ENCODE measurements around the gene CLIP3. TPM values are rescaled to one million over a fixed set of nuclear protein-coding genes. Genes with fewer than 3 reads are reported as not detected.

The CLIP3 gene, protein sequence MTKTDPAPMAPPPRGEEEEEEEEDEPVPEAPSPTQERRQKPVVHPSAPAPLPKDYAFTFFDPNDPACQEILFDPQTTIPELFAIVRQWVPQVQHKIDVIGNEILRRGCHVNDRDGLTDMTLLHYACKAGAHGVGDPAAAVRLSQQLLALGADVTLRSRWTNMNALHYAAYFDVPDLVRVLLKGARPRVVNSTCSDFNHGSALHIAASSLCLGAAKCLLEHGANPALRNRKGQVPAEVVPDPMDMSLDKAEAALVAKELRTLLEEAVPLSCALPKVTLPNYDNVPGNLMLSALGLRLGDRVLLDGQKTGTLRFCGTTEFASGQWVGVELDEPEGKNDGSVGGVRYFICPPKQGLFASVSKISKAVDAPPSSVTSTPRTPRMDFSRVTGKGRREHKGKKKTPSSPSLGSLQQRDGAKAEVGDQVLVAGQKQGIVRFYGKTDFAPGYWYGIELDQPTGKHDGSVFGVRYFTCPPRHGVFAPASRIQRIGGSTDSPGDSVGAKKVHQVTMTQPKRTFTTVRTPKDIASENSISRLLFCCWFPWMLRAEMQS
- total RNA-seq = 59.5 TPM

DNA sequence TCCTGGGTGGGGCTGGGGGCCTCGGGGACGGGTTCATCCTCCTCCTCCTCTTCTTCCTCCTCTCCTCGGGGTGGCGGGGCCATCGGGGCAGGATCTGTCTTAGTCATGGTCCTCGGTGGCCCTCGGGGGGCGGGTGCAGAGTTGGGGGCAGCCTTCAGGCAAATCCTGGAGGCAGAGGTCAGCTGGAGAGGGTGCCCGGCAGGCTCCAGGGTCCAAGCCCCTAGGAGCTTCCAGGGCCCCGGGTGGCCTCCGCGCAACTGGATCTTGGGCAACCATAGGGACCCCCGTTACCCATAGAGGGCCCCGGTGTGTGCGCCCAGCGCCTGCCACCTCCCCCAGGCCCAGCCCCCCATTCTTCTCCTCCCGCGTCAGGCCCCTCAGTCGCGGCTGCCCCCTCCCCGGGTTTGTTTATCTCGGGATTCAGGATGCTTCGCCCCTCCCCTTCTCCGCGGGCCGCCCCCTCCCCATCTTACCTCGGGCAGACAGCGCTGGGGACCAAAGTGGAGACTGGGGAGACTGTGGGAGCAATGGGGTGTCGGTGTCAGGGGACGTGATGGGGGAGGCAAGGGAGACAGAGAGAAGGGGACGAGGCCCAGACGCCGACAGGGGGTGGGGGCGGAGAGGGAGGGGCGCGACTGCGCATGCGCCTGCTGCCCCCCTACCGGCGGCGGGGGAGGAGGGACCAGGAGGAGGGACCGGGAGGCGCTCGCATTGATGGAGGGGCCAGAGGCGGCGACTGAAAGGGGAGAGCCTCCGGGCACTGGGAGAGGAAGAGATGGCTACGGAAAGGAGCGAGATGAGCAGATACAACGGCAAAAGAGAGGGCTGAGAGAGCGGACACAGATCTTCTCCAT is at the start of gene CLIP3:
Gene CLIP3, minus strand, starts transcription at position 623 of the 854 bp plus-strand sequence. Its CDS starts 516 bp downstream, at position 107.

GRCh38 chr19:36054733-36055686 is 22.3 kb upstream of the CLIP3 start, which contains the start of gene WDR62:
Gene WDR62 (plus strand): TSS chr19:36054897. CDS start chr19:36054972, 75 bp downstream.

DNA sequence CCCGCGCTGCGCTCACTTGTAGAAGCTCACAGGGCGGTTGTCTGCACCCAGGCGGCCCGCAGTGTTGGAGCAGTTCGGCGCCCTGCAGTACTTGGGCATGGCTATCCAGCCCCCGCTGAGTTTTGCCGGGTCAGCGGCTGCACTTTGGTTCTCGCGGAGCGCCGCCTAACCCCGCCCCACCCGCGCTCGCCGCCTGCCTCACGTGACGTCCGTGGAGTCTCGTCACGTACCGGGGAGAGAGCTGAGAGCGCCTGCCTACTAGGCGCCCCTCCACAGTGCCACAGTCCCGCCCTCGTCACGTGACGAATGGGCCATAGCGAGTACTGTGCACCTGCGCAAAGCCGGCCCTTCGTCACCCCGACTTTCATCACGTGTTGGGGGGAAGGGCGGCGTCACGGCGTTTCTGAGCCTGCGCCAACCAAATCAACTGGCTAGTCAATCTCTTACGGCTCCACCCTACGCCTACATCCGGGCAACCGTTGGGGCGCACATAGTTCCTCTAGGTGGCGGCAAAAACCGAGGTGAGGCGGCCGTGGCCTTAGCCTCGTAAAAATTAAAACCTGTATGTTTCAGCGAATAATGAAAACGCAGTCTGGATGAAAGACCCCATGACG is 21.6 kb upstream of the CLIP3 start, which contains the start of gene THAP8:
Gene THAP8, minus strand, starts transcription at position 167 of the 614 bp plus-strand sequence. Its CDS starts 68 bp downstream, at position 99.

DNA sequence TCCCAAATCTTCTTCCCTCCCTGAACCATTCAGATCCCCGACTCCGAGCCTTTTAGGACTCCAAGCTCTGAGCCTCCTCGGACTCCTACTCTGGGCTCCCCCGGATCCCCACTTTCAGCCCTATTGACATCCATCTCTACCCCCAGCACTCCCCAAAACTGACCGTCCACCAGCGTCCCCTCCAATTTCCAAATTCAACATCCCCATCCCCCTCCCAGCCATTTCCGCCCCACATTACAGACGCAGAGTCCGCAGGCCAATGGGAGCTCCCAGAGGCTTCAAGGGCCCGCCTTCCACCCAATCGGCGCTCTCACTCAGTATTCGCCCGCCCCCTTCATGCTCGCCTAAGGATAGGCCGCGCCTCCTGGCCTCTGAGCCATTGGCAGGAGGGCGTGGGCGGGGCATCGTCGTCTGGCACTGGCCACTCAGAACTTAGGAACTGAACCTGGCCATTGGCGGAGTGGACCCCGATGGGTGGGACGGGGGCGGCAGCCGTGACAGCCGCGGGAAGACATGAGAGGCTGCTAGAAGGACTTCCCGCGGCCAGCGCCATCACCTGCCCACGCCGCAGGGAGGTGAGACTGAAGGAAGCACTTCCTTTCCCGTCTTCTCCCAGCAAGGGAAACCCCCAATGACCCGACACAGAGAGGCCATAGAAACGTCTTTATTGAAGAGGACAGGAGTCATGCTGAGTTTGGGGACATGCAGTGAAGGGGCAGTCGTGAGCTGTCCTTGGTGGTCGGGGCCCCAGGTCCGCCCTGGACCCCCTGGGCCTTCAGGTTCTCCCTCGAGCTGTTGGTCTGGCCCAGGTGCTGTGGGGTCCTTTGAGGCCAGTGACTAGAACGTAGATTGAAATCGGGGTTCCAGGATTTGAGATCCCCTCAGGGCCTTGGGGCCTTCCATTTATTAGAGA is 18.4 kb downstream of the CLIP3 start, which contains the start of gene ALKBH6:
Gene ALKBH6, minus strand, starts transcription at position 202 of the 913 bp plus-strand sequence. CDS start 816 bp downstream, outside the sequence.

GRCh38 chr19:36008336-36008978 is 24.2 kb downstream of the CLIP3 start, which contains the start of gene SYNE4:
Gene SYNE4 (minus strand): TSS chr19:36008813. CDS start chr19:36008681, 132 bp downstream.

DNA sequence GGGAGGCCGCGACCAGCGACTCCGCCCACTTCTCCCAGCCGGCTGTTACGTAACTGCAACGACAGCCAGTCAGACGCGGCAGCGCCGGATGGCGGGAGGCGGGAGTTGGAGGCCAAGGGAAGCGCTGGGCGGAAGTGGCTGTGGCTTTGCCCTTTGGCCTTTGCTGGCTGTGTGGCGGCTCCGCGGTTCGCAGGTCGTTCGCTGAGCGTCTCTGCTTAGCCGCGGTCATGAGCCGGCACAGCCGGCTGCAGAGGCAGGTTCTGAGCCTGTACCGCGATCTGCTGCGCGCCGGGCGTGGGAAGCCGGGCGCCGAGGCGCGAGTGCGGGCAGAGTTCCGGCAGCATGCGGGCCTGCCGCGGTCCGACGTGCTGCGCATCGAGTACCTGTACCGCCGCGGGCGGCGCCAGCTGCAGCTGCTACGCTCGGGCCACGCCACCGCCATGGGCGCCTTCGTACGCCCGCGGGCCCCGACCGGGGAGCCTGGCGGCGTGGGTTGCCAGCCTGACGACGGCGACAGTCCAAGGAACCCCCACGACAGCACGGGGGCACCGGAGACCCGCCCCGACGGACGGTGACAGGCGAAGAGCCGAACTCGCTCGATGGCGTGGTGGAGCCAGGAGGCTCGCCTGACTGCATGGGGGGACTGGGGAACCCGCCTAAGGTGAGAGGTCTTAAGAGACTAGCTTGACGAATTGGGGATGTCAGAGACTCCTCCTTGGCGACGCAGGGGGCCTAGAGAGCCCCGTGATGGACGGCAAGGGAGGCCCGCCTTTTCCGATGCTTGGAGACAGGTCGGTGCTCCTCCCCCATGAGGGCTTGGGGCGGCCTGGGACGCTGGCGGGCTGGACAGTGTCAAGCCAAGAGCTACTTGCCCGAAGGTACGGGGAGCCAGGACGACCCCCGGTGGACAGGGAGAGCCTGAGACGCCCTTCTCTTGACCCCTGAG is 37.4 kb downstream of the CLIP3 start, which contains the start of gene SDHAF1:
Gene SDHAF1, plus strand, starts transcription at position 141 of the 946 bp plus-strand sequence. Its CDS starts 87 bp downstream, at position 228.

Other genes starting within 250 kb of the CLIP3 start
- not detected for gene PRODH2, start 220.0 kb downstream of the CLIP3 start, total RNA-seq
- not detected for gene NPHS1, start 180.4 kb downstream of the CLIP3 start, total RNA-seq
- 0.94 TPM for gene KIRREL2, start 176.0 kb downstream of the CLIP3 start, total RNA-seq
- gene APLP1, start 164.3 kb downstream of the CLIP3 start, total RNA-seq = 197 TPM
- gene NFKBID, start 132.3 kb downstream of the CLIP3 start, total RNA-seq = 3.8 TPM
- gene HCST, start 130.3 kb downstream of the CLIP3 start, total RNA-seq = 1.6 TPM
- gene TYROBP, start 124.6 kb downstream of the CLIP3 start, total RNA-seq = 3.4 TPM
- 15.7 TPM for gene LRFN3, start 96.5 kb downstream of the CLIP3 start, total RNA-seq
- 13.5 TPM for gene SDHAF1, start 37.7 kb downstream of the CLIP3 start, total RNA-seq
- 0.63 TPM for gene SYNE4, start 24.1 kb downstream of the CLIP3 start, total RNA-seq
- gene ALKBH6, start 18.7 kb downstream of the CLIP3 start, total RNA-seq = 9.7 TPM
- 1.9 TPM for gene THAP8, start 21.4 kb upstream of the CLIP3 start, total RNA-seq
- 3.1 TPM for gene WDR62, start 22.0 kb upstream of the CLIP3 start, total RNA-seq
- gene OVOL3, start 78.3 kb upstream of the CLIP3 start, total RNA-seq = not detected
- gene POLR2I, start 82.0 kb upstream of the CLIP3 start, total RNA-seq = 69.2 TPM
- 385 TPM for gene TBCB, start 82.6 kb upstream of the CLIP3 start, total RNA-seq
- 77.6 TPM for gene CAPNS1, start 107.2 kb upstream of the CLIP3 start, total RNA-seq
- 1.3 TPM for gene COX7A1, start 119.6 kb upstream of the CLIP3 start, total RNA-seq
- gene ZNF565, start 181.8 kb upstream of the CLIP3 start, total RNA-seq = 30.0 TPM
- gene ZNF146, start 182.2 kb upstream of the CLIP3 start, total RNA-seq = 115 TPM